ENCODE results near the gene ZBTB7C. TPM values are rescaled to one million over a fixed set of nuclear protein-coding genes. Genes with fewer than 3 reads are reported as not detected.
A peak's percentile ranks its signal among the peaks of the same experiment; 100 is the strongest.

Gene ZBTB7C
- total RNA-seq, 1 donor from 2014 or later = 15.0 TPM

GRCh38 chr18:48043166-48043565 lies 366.0 kb downstream of the ZBTB7C start:
- H3K9me3 ChIP-seq = no peaks in the 10 kb centered on the region
- intact Hi-C loops (cut with DNase I) = no loop called here
- no peak overlapping the region for H3K4me3 ChIP-seq
- H3K4me1 ChIP-seq = no peaks in the 10 kb centered on the region
- ATAC-seq (no peak), DNase-seq (no peak)
- H3K36me3 ChIP-seq = no peaks in the 10 kb centered on the region
- TF ChIP-seq CTCF (IDR thresholded peaks at IDR 0.05) = no peak
- H3K27ac ChIP-seq = no peak overlapping the region
- no peaks in the 10 kb centered on the region for H3K27me3 ChIP-seq (ENCODE audit: low read depth)

GRCh38 chr18:48042431-48042830 lies 366.8 kb downstream of the ZBTB7C start:
- no peaks in the 10 kb centered on the region for H3K36me3 ChIP-seq
- peak; percentile 4 for DNase-seq
- ATAC-seq = no peak
- intact Hi-C loops (cut with DNase I) = no loop called here
- no peaks in the 10 kb centered on the region for H3K4me1 ChIP-seq
- no peaks in the 10 kb centered on the region for H3K27me3 ChIP-seq (ENCODE audit: low read depth)
- H3K27ac ChIP-seq = no peak overlapping the region
- H3K4me3 ChIP-seq = no peak overlapping the region
- H3K9me3 ChIP-seq = no peaks in the 10 kb centered on the region
- TF ChIP-seq CTCF (IDR thresholded peaks at IDR 0.05) = no peak

- intact Hi-C loops (cut with DNase I) = no loop called here
- peaks cover 14% of the 10 kb centered on the region for H3K4me1 ChIP-seq
- ATAC-seq (no peak), DNase-seq (no peak)
- H3K4me3 ChIP-seq = no peak overlapping the region
- no peaks in the 10 kb centered on the region for H3K27me3 ChIP-seq (ENCODE audit: low read depth)
- no peaks in the 10 kb centered on the region for H3K9me3 ChIP-seq
- H3K36me3 ChIP-seq = no peaks in the 10 kb centered on the region
- no peak for TF ChIP-seq CTCF (IDR thresholded peaks at IDR 0.05)
- H3K27ac ChIP-seq = no peak overlapping the region
These were observed 368.6 kb downstream of the ZBTB7C start for GRCh38 chr18:48040457-48041110.

- no peak for ATAC-seq
- H3K27ac ChIP-seq = no peak overlapping the region
- DNase-seq = no peak
- H3K36me3 ChIP-seq = no peaks in the 10 kb centered on the region
- H3K9me3 ChIP-seq = no peaks in the 10 kb centered on the region
- no peaks in the 10 kb centered on the region for H3K27me3 ChIP-seq (ENCODE audit: low read depth)
- TF ChIP-seq CTCF (IDR thresholded peaks at IDR 0.05) = no peak
- peaks cover 14% of the 10 kb centered on the region for H3K4me1 ChIP-seq
- no peak overlapping the region for H3K4me3 ChIP-seq
- intact Hi-C loops (cut with DNase I) = no loop called here
These were observed 369.4 kb downstream of the ZBTB7C start for GRCh38 chr18:48039769-48040215.

- intact Hi-C loops (cut with DNase I) = no loop called here
- Histone ChIP-seq H3K27ac (no peak overlapping the region), H3K4me3 (no peak overlapping the region), H3K36me3 (no peaks in the 10 kb centered on the region), H3K27me3 (ENCODE audit: low read depth) (no peaks in the 10 kb centered on the region), H3K9me3 (no peaks in the 10 kb centered on the region), H3K4me1 (peaks cover 14% of the 10 kb centered on the region)
- TF ChIP-seq CTCF (IDR thresholded peaks at IDR 0.05) = no peak
- no peak for ATAC-seq
- no peak for DNase-seq
These were observed 370.5 kb downstream of the ZBTB7C start for GRCh38 chr18:48038636-48039035.

Data from lower lobe of right lung (tissue), 2 donors.